SK-N-SH (cell line): Measurements from ENCODE around the gene HHAT. TPM values are rescaled to one million over a fixed set of nuclear protein-coding genes. Genes with fewer than 3 reads are reported as not detected.

Experiments
- CTCF ChIA-PET: fragments of 300-600, 350-600 bp; formaldehyde crosslinking; extraction: SDS; loops from one replicate; lab custom pipeline; 2021; lab: Yijun Ruan, JAX
- POLR2A ChIA-PET: fragments of 350-600 bp; sonication (Branson Sonifier 250); formaldehyde crosslinking; extraction: SDS; loops from one replicate; lab custom pipeline; 2020; ENCODE audit warnings: antibody characterized with exemption, inconsistent platforms; lab: Yijun Ruan, JAX
- DNase-seq: peaks from one replicate; pipeline ENCODE4 v3.0.0; 2012
- H2AFZ ChIP-seq: fragments of 200-600 bp; sonication (generic); 2 replicates; pipeline ENCODE4 v1.8.1; 2016; ENCODE audit warnings: antibody characterized with exemption, mild to moderate bottlenecking, low read depth
- H3F3A ChIP-seq: fragments of 200-600 bp; sonication (generic); replicated peaks from 2 replicates; pipeline ENCODE3; 2016; ENCODE audit warnings: antibody characterized with exemption, mild to moderate bottlenecking; ENCODE audit not compliant: insufficient read depth
- H3K27ac ChIP-seq, 2 experiments: fragments of 200-500 bp in 1 of 2; fragments of 200-600 bp in 1 of 2; sonication (Bioruptor generic) in 1 of 2; sonication (generic), shearing (Covaris generic) in 1 of 2; 2 replicates each; pipeline versions ENCODE4 v1.5.1 to v1.6.1; 2014 to 2016; ENCODE audit warnings: low read depth in 2 of 2, inconsistent platforms in 1 of 2, low read length in 1 of 2, mild to moderate bottlenecking in 1 of 2, mixed read lengths in 1 of 2
- H3K27me3 ChIP-seq: fragments of 200-600 bp; sonication (generic), shearing (Covaris generic); 2 replicates; pipeline ENCODE4 v1.6.1; 2016; ENCODE audit warnings: mixed run types; ENCODE audit not compliant: insufficient read depth
- H3K36me3 ChIP-seq, 2 experiments: fragments of 200-500 bp in 1 of 2; fragments of 200-600 bp in 1 of 2; sonication (Bioruptor generic) in 1 of 2; sonication (generic) in 1 of 2; replicated peaks in 1 of 2; 2 replicates each; pipeline versions ENCODE3 to v1.5.1; 2014 to 2016; ENCODE audit warnings: low read length in 1 of 2, mild to moderate bottlenecking in 1 of 2; ENCODE audit not compliant: insufficient read depth in 2 of 2, control insufficient read depth in 1 of 2
- H3K4me1 ChIP-seq, 2 experiments: fragments of 200-500 bp in 1 of 2; fragments of 200-600 bp in 1 of 2; sonication (Bioruptor generic) in 1 of 2; sonication (generic), shearing (Covaris generic) in 1 of 2; 2 replicates each; pipeline versions ENCODE4 v1.5.1 to v1.6.1; 2014 to 2016; ENCODE audit warnings: low read depth in 1 of 2, low read length in 1 of 2, mixed run types in 1 of 2; ENCODE audit not compliant: insufficient read depth in 2 of 2, control insufficient read depth in 1 of 2
- H3K4me2 ChIP-seq: fragments of 200-600 bp; sonication (generic), shearing (Covaris generic); 2 replicates; pipeline ENCODE4 v1.6.1; 2017; ENCODE audit warnings: mixed run types
- H3K4me3 ChIP-seq, 2 experiments: fragments of 200-500 bp in 1 of 2; fragments of 200-600 bp in 1 of 2; sonication (Bioruptor generic) in 1 of 2; sonication (generic), shearing (Covaris generic) in 1 of 2; 2 replicates each; pipeline versions ENCODE4 v1.5.1 to v1.8.1; 2014 to 2016; ENCODE audit warnings: low read depth in 2 of 2, inconsistent platforms in 1 of 2, low read length in 1 of 2, mild to moderate bottlenecking in 1 of 2, mixed read lengths in 1 of 2, moderate library complexity in 1 of 2
- H3K79me2 ChIP-seq: fragments of 200-600 bp; sonication (generic); 2 replicates; pipeline ENCODE4 v1.8.1; 2017; ENCODE audit warnings: mild to moderate bottlenecking; ENCODE audit not compliant: insufficient read depth
- H3K9ac ChIP-seq: fragments of 200-600 bp; sonication (generic); 2 replicates; pipeline ENCODE4 v1.6.1; 2017; ENCODE audit warnings: mixed run types
- H3K9me2 ChIP-seq: fragments of 200-600 bp; sonication (generic); 2 replicates; pipeline ENCODE4 v1.6.1; 2017; ENCODE audit warnings: mixed run types
- H3K9me3 ChIP-seq: fragments of 200-600 bp; sonication (generic); 2 replicates; pipeline ENCODE4 v1.6.1; 2017; ENCODE audit warnings: mixed run types, mild to moderate bottlenecking, moderate library complexity
- H4K20me1 ChIP-seq: fragments of 200-600 bp; sonication (generic); 2 replicates; pipeline ENCODE4 v1.6.1; 2017; ENCODE audit warnings: mild to moderate bottlenecking, mixed run types; ENCODE audit not compliant: insufficient read depth
- CHD2 ChIP-seq: fragments of 150-350 bp; IDR thresholded peaks from 2 replicates; pipeline ENCODE4 v1.6.1; 2018; ENCODE audit warnings: low read length; ENCODE audit not compliant: partially characterized antibody
- ELF1 ChIP-seq: IDR thresholded peaks from 2 replicates; pipeline ENCODE4 v1.4.0; 2012
- EP300 ChIP-seq, 2 experiments: IDR thresholded peaks; 2 replicates each; pipeline versions ENCODE4 v1.4.0 to v1.6.1; 2012; ENCODE audit warnings: borderline replicate concordance in 1 of 2, low read depth in 1 of 2, low read length in 1 of 2
- FOXM1 ChIP-seq: IDR thresholded peaks from 2 replicates; pipeline ENCODE4 v1.4.0; 2012; ENCODE audit warnings: low read depth, mild to moderate bottlenecking
- MXI1 ChIP-seq: IDR thresholded peaks from 2 replicates; pipeline ENCODE4 v1.6.1; 2012; ENCODE audit warnings: mild to moderate bottlenecking, low read depth, low read length, improper control_type of control experiment
- NFIC ChIP-seq: IDR thresholded peaks from 2 replicates; pipeline ENCODE4 v1.4.0; 2012; ENCODE audit warnings: borderline replicate concordance
- NRF1 ChIP-seq: IDR thresholded peaks from 2 replicates; pipeline ENCODE4 v1.6.1; 2012; ENCODE audit warnings: low read depth, mild to moderate bottlenecking, low read length
- POLR2AphosphoS5 ChIP-seq: IDR thresholded peaks from 2 replicates; pipeline ENCODE4 v1.6.1; 2012; ENCODE audit warnings: low read depth, low read length
- RXRA ChIP-seq: IDR thresholded peaks from 2 replicates; pipeline ENCODE4 v1.4.0; 2012; ENCODE audit warnings: low read depth, mild to moderate bottlenecking, borderline replicate concordance
- TCF12 ChIP-seq: IDR thresholded peaks from 2 replicates; pipeline ENCODE4 v1.4.0; 2012
- WGBS: methylation state at CpG from one replicate; pipeline ENCODE4 v1.1.6; 2017; ENCODE audit warnings: low lambda C conversion rate; 5-methylcytosine and 5-hydroxymethylcytosine counted together
- polyA plus RNA-seq, 3 experiments: library from polyadenylated mRNA; depleted of rRNA; stranded (reverse); fragments of >200 nt; gene quantifications; 2 replicates each; pipeline ENCODE4 v1.2.3, GENCODE V29; 2012
- TF ChIP-seq, protein P1 (sequence below): fragments of 200-600 bp; sonication (generic); IDR thresholded peaks from 2 replicates; pipeline ENCODE4 v1.6.1; 2017; ENCODE audit warnings: antibody characterized with exemption, mild to moderate bottlenecking, moderate library complexity
- TF ChIP-seq, protein P2 (sequence below): IDR thresholded peaks from 2 replicates; pipeline ENCODE4 v1.6.1; 2012; ENCODE audit warnings: mild to moderate bottlenecking, low read depth, low read length, moderate library complexity
- TF ChIP-seq, protein P3 (sequence below): fragments of 150-350 bp; IDR thresholded peaks from 2 replicates; pipeline ENCODE4 v1.6.1; 2017; ENCODE audit warnings: antibody characterized with exemption, low read length, low read depth, borderline replicate concordance
- TF ChIP-seq, protein P4 (sequence below): IDR thresholded peaks from 2 replicates; pipeline ENCODE4; 2012

Gene HHAT
- polyA plus RNA-seq, 1 of the 3 experiments (the other 2 are of a cell fraction) = 8.1 TPM

DNA sequence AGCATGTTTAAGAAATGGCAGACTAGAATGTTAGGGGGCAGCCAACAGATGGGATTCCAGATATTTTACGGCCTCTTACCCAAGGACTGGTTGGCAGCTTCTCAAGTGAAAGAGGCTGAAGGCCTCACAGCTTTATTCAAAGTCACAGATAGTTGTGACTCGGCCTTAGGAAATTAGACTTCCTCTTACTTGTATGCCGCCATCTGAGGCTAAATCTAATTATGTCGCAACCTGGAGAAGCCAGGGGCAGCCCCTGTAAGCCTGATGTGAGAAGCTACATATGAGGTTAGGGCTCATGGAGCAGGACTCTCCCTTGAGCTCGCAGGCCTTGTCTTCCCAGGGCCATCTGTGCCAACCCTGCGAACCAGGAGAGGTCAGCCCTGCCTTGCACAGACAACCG, 352.5 kb downstream of the HHAT start:
- Histone ChIP-seq H3K4me2 (no peak overlapping the region), H3K4me3 (no peak overlapping the region), H3K36me3 (no peaks in the 10 kb centered on the region), H3K79me2 (no peaks in the 10 kb centered on the region), H3K9me2 (no peaks in the 10 kb centered on the region), H3K9me3 (no peaks in the 10 kb centered on the region), H3K27ac (no peak overlapping the region), H3K4me1 (peaks cover 0 to 4% of the 10 kb centered on the region in 2 experiments; a peak in 1 of 4 replicates), H4K20me1 (no peaks in the 10 kb centered on the region), H3K9ac (no peak overlapping the region), H2AFZ (no peak overlapping the region), H3F3A (no peaks in the 10 kb centered on the region), H3K27me3 (no peaks in the 10 kb centered on the region)
- TF ChIP-seq, protein P1, sequence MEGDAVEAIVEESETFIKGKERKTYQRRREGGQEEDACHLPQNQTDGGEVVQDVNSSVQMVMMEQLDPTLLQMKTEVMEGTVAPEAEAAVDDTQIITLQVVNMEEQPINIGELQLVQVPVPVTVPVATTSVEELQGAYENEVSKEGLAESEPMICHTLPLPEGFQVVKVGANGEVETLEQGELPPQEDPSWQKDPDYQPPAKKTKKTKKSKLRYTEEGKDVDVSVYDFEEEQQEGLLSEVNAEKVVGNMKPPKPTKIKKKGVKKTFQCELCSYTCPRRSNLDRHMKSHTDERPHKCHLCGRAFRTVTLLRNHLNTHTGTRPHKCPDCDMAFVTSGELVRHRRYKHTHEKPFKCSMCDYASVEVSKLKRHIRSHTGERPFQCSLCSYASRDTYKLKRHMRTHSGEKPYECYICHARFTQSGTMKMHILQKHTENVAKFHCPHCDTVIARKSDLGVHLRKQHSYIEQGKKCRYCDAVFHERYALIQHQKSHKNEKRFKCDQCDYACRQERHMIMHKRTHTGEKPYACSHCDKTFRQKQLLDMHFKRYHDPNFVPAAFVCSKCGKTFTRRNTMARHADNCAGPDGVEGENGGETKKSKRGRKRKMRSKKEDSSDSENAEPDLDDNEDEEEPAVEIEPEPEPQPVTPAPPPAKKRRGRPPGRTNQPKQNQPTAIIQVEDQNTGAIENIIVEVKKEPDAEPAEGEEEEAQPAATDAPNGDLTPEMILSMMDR = no peak
- TF ChIP-seq, protein P2, sequence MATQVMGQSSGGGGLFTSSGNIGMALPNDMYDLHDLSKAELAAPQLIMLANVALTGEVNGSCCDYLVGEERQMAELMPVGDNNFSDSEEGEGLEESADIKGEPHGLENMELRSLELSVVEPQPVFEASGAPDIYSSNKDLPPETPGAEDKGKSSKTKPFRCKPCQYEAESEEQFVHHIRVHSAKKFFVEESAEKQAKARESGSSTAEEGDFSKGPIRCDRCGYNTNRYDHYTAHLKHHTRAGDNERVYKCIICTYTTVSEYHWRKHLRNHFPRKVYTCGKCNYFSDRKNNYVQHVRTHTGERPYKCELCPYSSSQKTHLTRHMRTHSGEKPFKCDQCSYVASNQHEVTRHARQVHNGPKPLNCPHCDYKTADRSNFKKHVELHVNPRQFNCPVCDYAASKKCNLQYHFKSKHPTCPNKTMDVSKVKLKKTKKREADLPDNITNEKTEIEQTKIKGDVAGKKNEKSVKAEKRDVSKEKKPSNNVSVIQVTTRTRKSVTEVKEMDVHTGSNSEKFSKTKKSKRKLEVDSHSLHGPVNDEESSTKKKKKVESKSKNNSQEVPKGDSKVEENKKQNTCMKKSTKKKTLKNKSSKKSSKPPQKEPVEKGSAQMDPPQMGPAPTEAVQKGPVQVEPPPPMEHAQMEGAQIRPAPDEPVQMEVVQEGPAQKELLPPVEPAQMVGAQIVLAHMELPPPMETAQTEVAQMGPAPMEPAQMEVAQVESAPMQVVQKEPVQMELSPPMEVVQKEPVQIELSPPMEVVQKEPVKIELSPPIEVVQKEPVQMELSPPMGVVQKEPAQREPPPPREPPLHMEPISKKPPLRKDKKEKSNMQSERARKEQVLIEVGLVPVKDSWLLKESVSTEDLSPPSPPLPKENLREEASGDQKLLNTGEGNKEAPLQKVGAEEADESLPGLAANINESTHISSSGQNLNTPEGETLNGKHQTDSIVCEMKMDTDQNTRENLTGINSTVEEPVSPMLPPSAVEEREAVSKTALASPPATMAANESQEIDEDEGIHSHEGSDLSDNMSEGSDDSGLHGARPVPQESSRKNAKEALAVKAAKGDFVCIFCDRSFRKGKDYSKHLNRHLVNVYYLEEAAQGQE = no peak
- TF ChIP-seq EP300 (IDR thresholded peaks at IDR 0.05; ENCODE audit: borderline replicate concordance in 1 of 2, low read depth in 1 of 2, low read length in 1 of 2) = no peak
- TF ChIP-seq NRF1 = no peak
- TF ChIP-seq NFIC = no peak
- TF ChIP-seq POLR2AphosphoS5 = no peak
- no peak for TF ChIP-seq FOXM1
- TF ChIP-seq, protein P3, sequence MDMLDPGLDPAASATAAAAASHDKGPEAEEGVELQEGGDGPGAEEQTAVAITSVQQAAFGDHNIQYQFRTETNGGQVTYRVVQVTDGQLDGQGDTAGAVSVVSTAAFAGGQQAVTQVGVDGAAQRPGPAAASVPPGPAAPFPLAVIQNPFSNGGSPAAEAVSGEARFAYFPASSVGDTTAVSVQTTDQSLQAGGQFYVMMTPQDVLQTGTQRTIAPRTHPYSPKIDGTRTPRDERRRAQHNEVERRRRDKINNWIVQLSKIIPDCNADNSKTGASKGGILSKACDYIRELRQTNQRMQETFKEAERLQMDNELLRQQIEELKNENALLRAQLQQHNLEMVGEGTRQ = no peak
- TF ChIP-seq, protein P4, sequence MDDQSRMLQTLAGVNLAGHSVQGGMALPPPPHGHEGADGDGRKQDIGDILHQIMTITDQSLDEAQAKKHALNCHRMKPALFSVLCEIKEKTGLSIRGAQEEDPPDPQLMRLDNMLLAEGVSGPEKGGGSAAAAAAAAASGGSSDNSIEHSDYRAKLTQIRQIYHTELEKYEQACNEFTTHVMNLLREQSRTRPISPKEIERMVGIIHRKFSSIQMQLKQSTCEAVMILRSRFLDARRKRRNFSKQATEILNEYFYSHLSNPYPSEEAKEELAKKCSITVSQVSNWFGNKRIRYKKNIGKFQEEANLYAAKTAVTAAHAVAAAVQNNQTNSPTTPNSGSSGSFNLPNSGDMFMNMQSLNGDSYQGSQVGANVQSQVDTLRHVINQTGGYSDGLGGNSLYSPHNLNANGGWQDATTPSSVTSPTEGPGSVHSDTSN = no peak
- TF ChIP-seq TCF12 = no peak
- TF ChIP-seq CHD2 = no peak
- TF ChIP-seq RXRA = no peak
- TF ChIP-seq ELF1 = no peak
- no peak for TF ChIP-seq MXI1
- DNase-seq = no peak
- WGBS = 63% methylated on average over 4 of the region's 7 CpGs
- ChIA-PET CTCF (interaction anchor here (1.1 to 3.5 kb wide), 4 partner anchors 10 to 453 kb away, joined by 3 to 12 read pairs (median 4); partner anchors contain the start of gene KCNH1), POLR2A (no interaction called here)
